K562 (cell line): ENCODE data around the gene SIRPB2. TPM values are rescaled to one million over a fixed set of nuclear protein-coding genes. Genes with fewer than 3 reads are reported as not detected.

Source experiments
- BCL6 ChIP-seq: fragments of 250-450 bp; sonication (Bioruptor Pico); IDR thresholded peaks from 2 replicates; pipeline ENCODE4 v1.4.0; 2020
- CBX3 ChIP-seq, 2 experiments: IDR thresholded peaks; 1 replicate in 1 of 2; 2 replicates in 1 of 2; pipeline ENCODE4 v1.6.1; 2012; ENCODE audit warnings: inconsistent platforms in 2 of 2, low read length in 2 of 2, borderline replicate concordance in 1 of 2, control low read depth in 1 of 2
- CBX5 ChIP-seq: IDR thresholded peaks from 2 replicates; pipeline ENCODE4 v1.6.1; 2014; ENCODE audit warnings: low read depth, borderline replicate concordance
- CTCF ChIP-seq, 3 experiments: IDR thresholded peaks in 2 of 3; conservative IDR thresholded peaks in 1 of 3; 2 replicates each; pipeline ENCODE4 v1.5.1; 2011 to 2012; ENCODE audit warnings: low read length in 3 of 3, mild to moderate bottlenecking in 3 of 3, control low read depth in 2 of 3, improper control_type of control experiment in 1 of 3, inconsistent platforms in 1 of 3, low read depth in 1 of 3, mixed read lengths in 1 of 3, moderate library complexity in 1 of 3; ENCODE audit not compliant: insufficient read depth in 2 of 3
- ETS2 ChIP-seq: IDR thresholded peaks from 2 replicates; pipeline ENCODE4 v1.6.1; 2016; ENCODE audit warnings: borderline replicate concordance, missing genetic modification characterization, mild to moderate bottlenecking, moderate library complexity, missing compliant biosample characterization; ENCODE audit not compliant: poor library complexity, severe bottlenecking
- ETV6 ChIP-seq, 3 experiments: fragments of 150-350 bp in 1 of 3; sonication (generic) in 1 of 3; formaldehyde crosslinking in 1 of 3; IDR thresholded peaks; 2 replicates each; pipeline versions ENCODE4 v1.6.1 to v1.8.0; 2014 to 2022; ENCODE audit warnings: borderline replicate concordance in 2 of 3, low read depth in 2 of 3, antibody characterized with exemption in 1 of 3, low read length in 1 of 3, mild to moderate bottlenecking in 1 of 3, missing genetic modification reagents in 1 of 3
- HES1 ChIP-seq: fragments of 450-650 bp; IDR thresholded peaks from 2 replicates; pipeline ENCODE4 v1.6.1; 2016; ENCODE audit warnings: low read depth, mild to moderate bottlenecking, moderate library complexity
- HMGXB4 ChIP-seq: sonication (generic); formaldehyde crosslinking; IDR thresholded peaks from 2 replicates; pipeline ENCODE4 v1.8.1; 2023; ENCODE audit warnings: mild to moderate bottlenecking, missing genetic modification reagents
- KLF6 ChIP-seq: fragments of 250-450 bp; sonication (Bioruptor Pico); IDR thresholded peaks from 2 replicates; pipeline ENCODE4 v1.4.0; 2020; ENCODE audit warnings: mild to moderate bottlenecking, moderate library complexity, borderline replicate concordance
- NFE2 ChIP-seq: IDR thresholded peaks from 2 replicates; pipeline ENCODE4 v1.6.1; 2014; ENCODE audit warnings: antibody characterized with exemption, low read depth
- NONO ChIP-seq, 2 experiments: fragments of 200-400 bp in 1 of 2; fragments of 450-650 bp in 1 of 2; formaldehyde crosslinking in 1 of 2; IDR thresholded peaks; 2 replicates each; pipeline ENCODE4 v1.6.1; 2017; ENCODE audit warnings: low read depth in 2 of 2, mild to moderate bottlenecking in 2 of 2, moderate library complexity in 2 of 2, low read length in 1 of 2
- NR3C1 ChIP-seq: sonication (generic); formaldehyde crosslinking; IDR thresholded peaks from 2 replicates; pipeline ENCODE4 v1.8.1; 2022; ENCODE audit warnings: missing genetic modification reagents
- NR4A1 ChIP-seq, 2 experiments: fragments of 250-450 bp in 1 of 2; fragments of 450-650 bp in 1 of 2; sonication (Bioruptor Pico) in 1 of 2; IDR thresholded peaks; 2 replicates each; pipeline versions ENCODE4 v1.4.0 to v1.6.1; 2016 to 2020; ENCODE audit warnings: mild to moderate bottlenecking in 2 of 2, missing compliant biosample characterization in 1 of 2, missing genetic modification characterization in 1 of 2, moderate library complexity in 1 of 2
- PHF8 ChIP-seq: fragments of 200-600 bp; sonication (generic); IDR thresholded peaks from 2 replicates; pipeline ENCODE4 v1.6.1; 2012; ENCODE audit warnings: mixed run types, mild to moderate bottlenecking, inconsistent platforms, low read length, moderate library complexity, borderline replicate concordance
- POLR2A ChIP-seq: fragments of 450-650 bp; conservative IDR thresholded peaks from 2 replicates; pipeline ENCODE4 v1.6.1; 2016
- RAD51 ChIP-seq: fragments of 450-650 bp; IDR thresholded peaks from 2 replicates; pipeline ENCODE4 v1.7.1; 2016; ENCODE audit warnings: low read depth, mild to moderate bottlenecking, borderline replicate concordance
- SMARCA4 ChIP-seq: fragments of 450-650 bp; IDR thresholded peaks from 2 replicates; pipeline ENCODE4 v1.6.1; 2016
- TFAM ChIP-seq: fragments of 250-450 bp; sonication (Bioruptor Pico); conservative IDR thresholded peaks from 2 replicates; pipeline ENCODE4 v1.5.0; 2021; ENCODE audit warnings: mild to moderate bottlenecking, moderate library complexity
- USF2 ChIP-seq: sonication (generic); formaldehyde crosslinking; IDR thresholded peaks from 2 replicates; pipeline ENCODE4 v1.5.0; 2020; ENCODE audit warnings: missing genetic modification reagents
- ZNF12 ChIP-seq: sonication (generic); formaldehyde crosslinking; IDR thresholded peaks from 2 replicates; pipeline ENCODE4 v1.4.0; 2020; ENCODE audit warnings: mild to moderate bottlenecking, missing genetic modification reagents
- ZNF384 ChIP-seq: IDR thresholded peaks from 2 replicates; pipeline ENCODE4 v1.6.1; 2012; ENCODE audit warnings: low read depth, low read length, improper control_type of control experiment
- ZNF830 ChIP-seq: fragments of 250-450 bp; sonication (Bioruptor Pico); IDR thresholded peaks from 2 replicates; pipeline ENCODE4 v1.5.0; 2021; ENCODE audit warnings: mild to moderate bottlenecking
- polyA plus RNA-seq, 8 experiments: library from polyadenylated mRNA; depleted of rRNA in 4 of 8; stranded (reverse) in 5 of 8; unstranded in 3 of 8; fragments of >200 nt; fragmentation: Nextera tagmentation in 2 of 8; fragmentation: Illumina TruSeq in 1 of 8; extraction: Ambion mirVana in 2 of 8; extraction: Trizol in 1 of 8; gene quantifications; 2 replicates each; pipeline versions ENCODE4 v1.2.1 to v1.2.3, GENCODE V29; 2011 to 2014; ENCODE audit warnings: inconsistent platforms in 1 of 8, missing spikeins in 1 of 8
- total RNA-seq, 7 experiments: library from RNA; depleted of rRNA in 6 of 7; stranded (reverse); fragments of >200 nt in 6 of 7; fragmentation: Illumina TruSeq in 2 of 7; extraction: Trizol in 2 of 7; gene quantifications; 2 replicates each; pipeline versions ENCODE4 v1.2.1 to v1.2.3, GENCODE V29; 2011 to 2021; ENCODE audit warnings: low replicate concordance in 1 of 7

Gene SIRPB2
- total and polyA plus RNA-seq, 9 of the 15 experiments (the other 6 are each of a cell fraction or from before 2014, with no cell fraction given) = 0.07 TPM; not detected in 7

GRCh38 chr20:1466211-1467081, 24.8 kb downstream of the SIRPB2 start, which contains the start of gene NSFL1C (continued):
- no peak for TF ChIP-seq TFAM
- no peak for TF ChIP-seq KLF6 (CRISPR knock-in tag)
- TF ChIP-seq ZNF384 = no peak
- TF ChIP-seq POLR2A = peak; percentile 80
- no peak for TF ChIP-seq HES1
- no peak for TF ChIP-seq CBX3 (IDR thresholded peaks at IDR 0.05; ENCODE audit: borderline replicate concordance in 1 of 2, low read length in 2 of 2)
- TF ChIP-seq NONO (IDR thresholded peaks at IDR 0.05; ENCODE audit: low read depth in 2 of 2, low read length in 1 of 2) = peak; percentile 58 to 95; a peak in 3 of 4 replicates
- no peak for TF ChIP-seq ETS2
- peak; percentile 90; the same call in 1 of the 2 replicates for TF ChIP-seq HMGXB4
- TF ChIP-seq SMARCA4 = no peak
- TF ChIP-seq ETV6 (IDR thresholded peaks at IDR 0.05; ENCODE audit: borderline replicate concordance in 1 of 2, low read depth in 2 of 2, low read length in 1 of 2) = 0 out of 4 replicates have a peak, but pooled peaks of 1 of the 2 experiments have one; percentile 28
- TF ChIP-seq ETV6 (CRISPR knock-in tag; IDR thresholded peaks at IDR 0.05; ENCODE audit: borderline replicate concordance) = 0 out of 2 replicates have a peak, but pooled peaks have one; percentile 61
- TF ChIP-seq NR3C1 (CRISPR knock-in tag) = peak; percentile 92
- TF ChIP-seq ZNF830 (CRISPR knock-in tag) = no peak
- TF ChIP-seq CBX5 = peak; percentile 41; the same call in 1 of the 2 replicates
- TF ChIP-seq NR4A1 (CRISPR knock-in tag; IDR thresholded peaks at IDR 0.05) = no peak
- TF ChIP-seq NR4A1 (tag; IDR thresholded peaks at IDR 0.05) = 0 out of 2 replicates have a peak, but pooled peaks have one; percentile 42
- TF ChIP-seq USF2 = no peak
- no peak for TF ChIP-seq RAD51
- TF ChIP-seq CTCF (IDR thresholded peaks at IDR 0.05 in 2 of 3, conservative IDR thresholded peaks at IDR 0.05 in 1 of 3; ENCODE audit: insufficient read depth in 2 of 3, low read depth in 1 of 3, low read length in 3 of 3) = peak; percentile 67 to 88 (median 82)
- no peak for TF ChIP-seq BCL6 (CRISPR knock-in tag)
- TF ChIP-seq ZNF12 = 0 out of 2 replicates have a peak, but pooled peaks have one; percentile 14
- TF ChIP-seq NFE2 = peak; percentile 30; the same call in 1 of the 2 replicates
- peak; percentile 82 for TF ChIP-seq PHF8
